Measurements from ENCODE around the gene TRMT61A. TPM values are rescaled to one million over a fixed set of nuclear protein-coding genes. Genes with fewer than 3 reads are reported as not detected.

TRMT61A gene
- total and polyA plus RNA-seq, 9 of the 15 experiments (the other 6 are each of a cell fraction or from before 2014, with no cell fraction given), result 0.10 to 24.8 (median 5.1) TPM

DNA sequence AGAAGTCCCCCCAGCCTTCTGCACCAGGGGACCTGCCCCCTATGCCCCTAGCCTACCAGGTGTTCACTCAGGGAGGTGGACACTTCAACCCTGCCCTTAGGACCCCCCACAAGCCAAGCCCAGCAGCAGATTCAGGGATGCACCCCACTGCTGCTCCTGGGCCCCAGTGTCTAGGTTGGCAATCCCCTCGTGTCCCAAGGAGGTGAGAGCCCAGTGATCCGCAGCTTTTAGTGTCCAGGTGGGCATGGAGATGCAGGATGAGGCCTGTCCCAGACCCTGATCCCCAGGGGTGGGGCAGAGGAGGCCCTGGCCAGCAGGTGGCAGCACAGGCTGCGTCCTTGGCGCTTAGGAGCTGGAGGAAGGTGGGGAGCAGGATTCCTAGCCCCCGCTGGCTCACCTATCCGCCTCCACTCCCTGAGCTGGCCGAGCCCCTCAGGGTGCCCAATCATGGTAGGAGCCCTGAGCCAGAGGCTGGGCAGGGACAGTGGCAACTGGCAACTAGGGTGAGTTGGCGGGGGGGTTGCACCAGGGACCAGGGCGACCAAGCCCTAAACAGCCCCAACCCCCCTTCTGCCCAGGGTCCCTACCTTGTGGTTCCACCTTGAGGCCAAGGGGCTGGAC is 10.5 kb upstream of the TRMT61A start (continued):
- TF ChIP-seq, protein P1, sequence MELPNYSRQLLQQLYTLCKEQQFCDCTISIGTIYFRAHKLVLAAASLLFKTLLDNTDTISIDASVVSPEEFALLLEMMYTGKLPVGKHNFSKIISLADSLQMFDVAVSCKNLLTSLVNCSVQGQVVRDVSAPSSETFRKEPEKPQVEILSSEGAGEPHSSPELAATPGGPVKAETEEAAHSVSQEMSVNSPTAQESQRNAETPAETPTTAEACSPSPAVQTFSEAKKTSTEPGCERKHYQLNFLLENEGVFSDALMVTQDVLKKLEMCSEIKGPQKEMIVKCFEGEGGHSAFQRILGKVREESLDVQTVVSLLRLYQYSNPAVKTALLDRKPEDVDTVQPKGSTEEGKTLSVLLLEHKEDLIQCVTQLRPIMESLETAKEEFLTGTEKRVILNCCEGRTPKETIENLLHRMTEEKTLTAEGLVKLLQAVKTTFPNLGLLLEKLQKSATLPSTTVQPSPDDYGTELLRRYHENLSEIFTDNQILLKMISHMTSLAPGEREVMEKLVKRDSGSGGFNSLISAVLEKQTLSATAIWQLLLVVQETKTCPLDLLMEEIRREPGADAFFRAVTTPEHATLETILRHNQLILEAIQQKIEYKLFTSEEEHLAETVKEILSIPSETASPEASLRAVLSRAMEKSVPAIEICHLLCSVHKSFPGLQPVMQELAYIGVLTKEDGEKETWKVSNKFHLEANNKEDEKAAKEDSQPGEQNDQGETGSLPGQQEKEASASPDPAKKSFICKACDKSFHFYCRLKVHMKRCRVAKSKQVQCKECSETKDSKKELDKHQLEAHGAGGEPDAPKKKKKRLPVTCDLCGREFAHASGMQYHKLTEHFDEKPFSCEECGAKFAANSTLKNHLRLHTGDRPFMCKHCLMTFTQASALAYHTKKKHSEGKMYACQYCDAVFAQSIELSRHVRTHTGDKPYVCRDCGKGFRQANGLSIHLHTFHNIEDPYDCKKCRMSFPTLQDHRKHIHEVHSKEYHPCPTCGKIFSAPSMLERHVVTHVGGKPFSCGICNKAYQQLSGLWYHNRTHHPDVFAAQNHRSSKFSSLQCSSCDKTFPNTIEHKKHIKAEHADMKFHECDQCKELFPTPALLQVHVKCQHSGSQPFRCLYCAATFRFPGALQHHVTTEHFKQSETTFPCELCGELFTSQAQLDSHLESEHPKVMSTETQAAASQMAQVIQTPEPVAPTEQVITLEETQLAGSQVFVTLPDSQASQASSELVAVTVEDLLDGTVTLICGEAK (IDR thresholded peaks at IDR 0.05), result no peak
- TF ChIP-seq, protein P1 (CRISPR knock-in tag; IDR thresholded peaks at IDR 0.05), result no peak
- TF ChIP-seq BRF1 (IDR thresholded peaks at IDR 0.05; ENCODE audit: borderline replicate concordance, extremely low read depth, insufficient read length), result no peak
- no peak for TF ChIP-seq ADNP (tag; IDR thresholded peaks at IDR 0.05)
- no peak for TF ChIP-seq ZNF561 (CRISPR knock-in tag; conservative IDR thresholded peaks at IDR 0.05)
- TF ChIP-seq PCBP1 (IDR thresholded peaks at IDR 0.05; ENCODE audit: low read depth, low read length, poor library complexity, severe bottlenecking), result no peak
- TF ChIP-seq, protein P2, sequence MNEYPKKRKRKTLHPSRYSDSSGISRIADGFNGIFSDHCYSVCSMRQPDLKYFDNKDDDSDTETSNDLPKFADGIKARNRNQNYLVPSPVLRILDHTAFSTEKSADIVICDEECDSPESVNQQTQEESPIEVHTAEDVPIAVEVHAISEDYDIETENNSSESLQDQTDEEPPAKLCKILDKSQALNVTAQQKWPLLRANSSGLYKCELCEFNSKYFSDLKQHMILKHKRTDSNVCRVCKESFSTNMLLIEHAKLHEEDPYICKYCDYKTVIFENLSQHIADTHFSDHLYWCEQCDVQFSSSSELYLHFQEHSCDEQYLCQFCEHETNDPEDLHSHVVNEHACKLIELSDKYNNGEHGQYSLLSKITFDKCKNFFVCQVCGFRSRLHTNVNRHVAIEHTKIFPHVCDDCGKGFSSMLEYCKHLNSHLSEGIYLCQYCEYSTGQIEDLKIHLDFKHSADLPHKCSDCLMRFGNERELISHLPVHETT (CRISPR knock-in tag; conservative IDR thresholded peaks at IDR 0.05 in 1 of 2, IDR thresholded peaks at IDR 0.05 in 1 of 2), result no peak
- TF ChIP-seq SREBF1 (IDR thresholded peaks at IDR 0.05; ENCODE audit: borderline replicate concordance, low read depth, low read length), result no peak
- TF ChIP-seq, protein P3, sequence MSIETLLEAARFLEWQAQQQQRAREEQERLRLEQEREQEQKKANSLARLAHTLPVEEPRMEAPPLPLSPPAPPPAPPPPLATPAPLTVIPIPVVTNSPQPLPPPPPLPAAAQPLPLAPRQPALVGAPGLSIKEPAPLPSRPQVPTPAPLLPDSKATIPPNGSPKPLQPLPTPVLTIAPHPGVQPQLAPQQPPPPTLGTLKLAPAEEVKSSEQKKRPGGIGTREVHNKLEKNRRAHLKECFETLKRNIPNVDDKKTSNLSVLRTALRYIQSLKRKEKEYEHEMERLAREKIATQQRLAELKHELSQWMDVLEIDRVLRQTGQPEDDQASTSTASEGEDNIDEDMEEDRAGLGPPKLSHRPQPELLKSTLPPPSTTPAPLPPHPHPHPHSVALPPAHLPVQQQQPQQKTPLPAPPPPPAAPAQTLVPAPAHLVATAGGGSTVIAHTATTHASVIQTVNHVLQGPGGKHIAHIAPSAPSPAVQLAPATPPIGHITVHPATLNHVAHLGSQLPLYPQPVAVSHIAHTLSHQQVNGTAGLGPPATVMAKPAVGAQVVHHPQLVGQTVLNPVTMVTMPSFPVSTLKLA (conservative IDR thresholded peaks at IDR 0.05), result no peak
- TF ChIP-seq ETV1 (tag; conservative IDR thresholded peaks at IDR 0.05; ENCODE audit: low read depth), result no peak

Measured in K562 (cell line).